ENCODE results near the gene CEP57.
"Not testable (repeated sequence)": the region's sequence is repeated elsewhere in the genome, so short reads cannot be mapped to it uniquely, and the experiment has no call there.

Gene CEP57

DNA sequence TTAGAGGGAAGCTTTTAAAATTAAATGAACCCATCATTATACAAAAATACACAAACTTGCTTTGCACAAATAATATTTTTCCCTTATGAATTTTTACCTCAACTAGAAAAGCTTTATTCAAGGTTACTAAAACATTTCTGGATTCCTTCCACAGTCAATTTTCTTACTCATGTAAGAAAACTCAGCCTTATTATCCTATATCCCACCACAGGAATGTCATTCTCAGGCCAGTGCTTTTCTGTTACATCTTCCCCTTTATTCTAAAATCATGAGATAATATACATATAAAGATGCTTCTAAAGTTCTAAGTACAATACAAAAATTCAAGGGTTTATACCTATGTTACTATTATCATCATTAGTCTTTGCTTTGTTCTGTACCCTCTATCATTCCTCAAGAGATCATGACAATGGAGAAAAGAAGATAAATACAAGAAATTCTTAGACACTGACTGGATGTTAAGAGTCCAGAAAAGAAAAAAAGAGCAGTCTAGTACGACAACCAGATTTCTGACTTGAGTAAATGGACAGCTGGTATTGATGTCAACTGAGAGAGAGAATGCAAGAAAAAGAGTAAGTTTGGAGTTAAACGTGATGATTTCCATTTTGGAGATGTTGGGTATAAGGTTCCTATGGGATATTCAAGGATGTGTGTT is 73.3 kb downstream of the CEP57 start:
- FAIRE-seq, result no peak

DNA sequence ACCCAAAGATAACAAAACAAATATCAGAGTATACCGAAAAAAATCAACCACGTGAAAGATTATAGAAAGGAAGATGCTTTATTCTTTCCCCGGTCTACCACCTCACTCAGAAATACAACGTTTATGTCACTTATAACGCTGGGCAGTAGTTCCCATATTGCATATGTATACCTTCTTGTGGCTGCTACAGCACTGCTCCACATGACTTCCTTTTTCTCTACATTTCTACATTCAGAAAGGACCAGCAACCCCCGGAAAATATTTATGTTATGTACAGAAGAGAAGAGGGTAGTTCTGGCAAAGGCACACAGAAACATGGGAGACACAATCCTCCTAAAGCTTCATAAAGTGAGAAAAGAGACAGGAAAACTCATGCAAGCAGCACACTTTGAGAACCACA is 76.8 kb downstream of the CEP57 start:
- no peak for FAIRE-seq

DNA sequence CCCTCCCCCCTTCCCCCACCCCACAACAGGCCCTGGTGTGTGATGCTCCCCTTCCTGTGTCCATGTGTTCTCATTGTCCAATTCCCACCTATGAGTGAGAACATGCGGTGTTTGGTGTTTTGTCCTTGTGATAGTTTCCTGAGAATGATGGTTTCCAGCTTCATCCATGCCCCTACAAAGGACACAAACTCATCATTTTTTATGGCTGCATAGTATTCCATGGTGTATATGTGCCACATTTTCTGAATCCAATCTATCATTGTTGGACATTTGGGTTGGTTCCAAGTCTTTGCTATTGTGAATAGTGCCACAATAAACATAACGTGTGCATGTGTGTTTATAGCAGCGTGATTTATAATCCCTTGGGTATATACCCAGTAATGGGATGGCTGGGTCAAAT is 80.6 kb downstream of the CEP57 start:
- not testable (repeated sequence) for FAIRE-seq

DNA sequence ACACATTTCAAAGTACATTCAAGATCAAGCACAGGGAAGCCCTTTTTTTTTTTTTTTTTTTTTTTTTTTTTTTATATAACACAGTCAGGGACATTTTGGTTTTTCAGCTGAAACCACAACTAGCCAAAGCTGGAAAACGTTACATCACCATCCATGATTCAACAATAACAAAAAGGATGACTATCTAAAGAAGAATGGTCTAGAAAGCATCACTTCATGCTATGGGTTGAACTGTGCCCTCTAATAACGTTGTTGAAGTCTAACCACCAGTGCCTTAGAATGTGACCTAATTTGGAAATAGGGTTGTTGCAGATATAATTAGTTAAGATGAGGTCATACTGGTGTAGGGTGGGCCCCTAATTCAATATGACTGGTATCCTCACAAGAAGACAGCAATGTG is 87.0 kb downstream of the CEP57 start:
- no peak for FAIRE-seq

All from endometrium (tissue), 2 donors.